NCI-H510A (cell line): ENCODE measurements around the gene NRXN3.

Experiments used
- DNase-seq: peaks from one replicate; lab custom pipeline; 2025; lab: John Stamatoyannopoulos, UW

Gene NRXN3

GRCh38 chr14:78927261-78927660, 757.1 kb downstream of the NRXN3 start:
- no peak for DNase-seq

- DNase-seq: no peak
Observed at GRCh38 chr14:78933166-78933565, 763.0 kb downstream of the NRXN3 start.

GRCh38 chr14:78933948-78934524, 763.9 kb downstream of the NRXN3 start:
- DNase-seq: no peak

- no peak for DNase-seq
Observed at GRCh38 chr14:78946949-78947348, 776.8 kb downstream of the NRXN3 start.

- no peak for DNase-seq
Observed at GRCh38 chr14:78947681-78948080, 777.5 kb downstream of the NRXN3 start.

GRCh38 chr14:78950649-78951048, 780.5 kb downstream of the NRXN3 start:
- no peak for DNase-seq

- no peak for DNase-seq
Observed at GRCh38 chr14:78951602-78952001, 781.4 kb downstream of the NRXN3 start.

GRCh38 chr14:78959674-78960264, 789.6 kb downstream of the NRXN3 start:
- peak; percentile 28 for DNase-seq

- DNase-seq: no peak
Observed at GRCh38 chr14:78967111-78967809, 797.1 kb downstream of the NRXN3 start.

GRCh38 chr14:78968265-78968664, 798.1 kb downstream of the NRXN3 start:
- no peak for DNase-seq

- no peak for DNase-seq
Observed at GRCh38 chr14:78970677-78971076, 800.5 kb downstream of the NRXN3 start.

- no peak for DNase-seq
Observed at GRCh38 chr14:78972440-78972839, 802.3 kb downstream of the NRXN3 start.

GRCh38 chr14:78974691-78975090, 804.5 kb downstream of the NRXN3 start:
- no peak for DNase-seq

GRCh38 chr14:78975734-78976133, 805.6 kb downstream of the NRXN3 start:
- no peak for DNase-seq

GRCh38 chr14:78978896-78979295, 808.7 kb downstream of the NRXN3 start:
- DNase-seq: no peak

GRCh38 chr14:78982551-78982950, 812.4 kb downstream of the NRXN3 start:
- DNase-seq: no peak

GRCh38 chr14:78983126-78983525, 813.0 kb downstream of the NRXN3 start:
- no peak for DNase-seq

GRCh38 chr14:78985668-78986381, 815.7 kb downstream of the NRXN3 start:
- DNase-seq: no peak

- no peak for DNase-seq
Observed at GRCh38 chr14:78986989-78987388, 816.8 kb downstream of the NRXN3 start.

GRCh38 chr14:78989221-78989620, 819.0 kb downstream of the NRXN3 start:
- no peak for DNase-seq

GRCh38 chr14:78992867-78993266, 822.7 kb downstream of the NRXN3 start:
- DNase-seq: no peak

- peak; percentile 14 for DNase-seq
Observed at GRCh38 chr14:78997811-78998210, 827.6 kb downstream of the NRXN3 start.

GRCh38 chr14:79009286-79009685, 839.1 kb downstream of the NRXN3 start:
- DNase-seq: no peak
